GM12891 (cell line): Measurements from ENCODE around the gene VAMP2.
"Not testable (repeated sequence)": the region's sequence is repeated elsewhere in the genome, so short reads cannot be mapped to it uniquely, and the experiment has no call there.

Experiments used
- DNase-seq: peaks from one replicate; pipeline ENCODE4 v3.0.0; 2011; ENCODE audit warnings: low spot score; ENCODE audit not compliant: insufficient read length
- FAIRE-seq: peaks from 2 replicates; lab custom pipeline; 2011; peaks lifted over from hg19 to GRCh38; lab: Jason Lieb, UNC
- PAX5 ChIP-seq: IDR thresholded peaks from 2 replicates; pipeline ENCODE4 v1.6.1; 2011; ENCODE audit warnings: low read length, moderate library complexity, mild to moderate bottlenecking; ENCODE audit not compliant: insufficient read depth, severe bottlenecking
- POLR2A ChIP-seq: IDR thresholded peaks from 2 replicates; pipeline ENCODE4 v1.6.1; 2011; ENCODE audit warnings: low read depth, low read length, control low read depth
- POLR2AphosphoS5 ChIP-seq: IDR thresholded peaks from 2 replicates; pipeline ENCODE4 v1.6.1; 2011; ENCODE audit warnings: low read depth, low read length, control low read depth
- POU2F2 ChIP-seq: IDR thresholded peaks from 2 replicates; pipeline ENCODE4 v1.6.1; 2011; ENCODE audit warnings: low read depth, mild to moderate bottlenecking, control low read depth, low read length, moderate library complexity
- SPI1 ChIP-seq: IDR thresholded peaks from 2 replicates; pipeline ENCODE4 v1.6.1; 2011; ENCODE audit warnings: low read depth, low read length, control low read depth
- TAF1 ChIP-seq: IDR thresholded peaks from 2 replicates; pipeline ENCODE4 v1.6.1; 2011; ENCODE audit warnings: low read depth, low read length, control low read depth

VAMP2 gene

DNA sequence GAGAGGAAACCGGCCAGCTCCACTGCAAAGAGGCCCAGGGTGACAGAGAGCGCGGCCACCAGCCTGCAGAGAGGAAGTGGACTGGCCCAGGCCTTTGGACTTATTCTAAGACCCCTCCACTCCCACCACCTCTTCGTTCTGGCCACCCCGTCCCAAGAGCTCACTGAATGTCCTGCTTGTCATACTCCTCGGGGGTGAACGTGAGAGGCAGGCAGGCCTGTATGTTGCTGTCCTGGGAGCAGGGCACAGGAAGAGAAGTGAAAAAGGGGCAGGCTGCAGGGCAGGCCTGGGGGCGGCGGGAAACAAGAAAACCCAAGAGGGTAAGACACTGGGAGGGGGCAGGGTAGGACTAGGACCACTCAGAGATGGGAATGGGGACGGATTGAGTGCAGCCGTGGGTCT, 13.0 kb upstream of the VAMP2 start:
- TF ChIP-seq SPI1 (peak; percentile 57), TAF1 (no peak), POLR2AphosphoS5 (no peak), POU2F2 (no peak), PAX5 (no peak), POLR2A (no peak)
- DNase-seq (no peak), FAIRE-seq (no peak)

- no peak for TF ChIP-seq PAX5
- no peak for TF ChIP-seq POU2F2
- TF ChIP-seq TAF1, result no peak
- TF ChIP-seq SPI1, result no peak
- no peak for TF ChIP-seq POLR2AphosphoS5
- TF ChIP-seq POLR2A, result no peak
- DNase-seq, result no peak
- no peak for FAIRE-seq
These were observed 11.1 kb upstream of the VAMP2 start for GRCh38 chr17:8173871-8174322.

DNA sequence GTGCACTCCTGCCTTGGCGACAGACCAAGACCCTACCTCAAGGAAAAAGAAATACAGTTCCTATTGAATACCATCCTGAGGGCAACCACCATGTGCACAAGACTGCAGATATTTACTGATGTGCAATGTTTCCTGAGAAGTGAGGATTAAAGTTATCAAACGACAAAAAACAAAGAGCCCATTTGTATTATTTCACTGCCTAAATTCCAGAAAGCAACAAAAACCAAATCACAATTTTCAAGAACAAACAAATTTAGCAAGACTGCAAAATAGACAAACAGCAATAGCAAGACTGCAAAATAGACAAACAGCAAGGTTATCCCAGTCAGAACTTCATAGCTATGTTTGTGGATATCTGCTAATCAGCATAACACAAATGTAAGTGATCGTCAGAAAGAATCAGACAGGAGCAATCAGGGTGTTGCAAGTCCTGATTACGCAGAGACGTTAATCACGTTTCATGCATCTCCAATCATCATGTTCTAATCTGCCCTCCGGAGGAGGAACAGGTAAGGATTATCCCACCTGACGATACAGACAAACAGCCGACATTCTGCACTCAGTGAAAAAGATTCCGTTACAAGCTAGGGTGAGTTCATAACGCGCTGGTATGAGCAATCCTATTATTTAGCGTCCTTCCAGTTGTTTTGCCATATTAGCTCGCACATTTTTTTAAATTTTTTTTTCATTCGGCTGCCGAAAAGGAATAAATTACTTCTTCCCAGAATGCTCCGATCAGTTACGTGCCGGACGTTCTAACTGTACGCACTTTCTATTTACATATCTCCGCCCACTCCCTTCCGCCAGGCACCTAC, 10.5 kb upstream of the VAMP2 start:
- TF ChIP-seq SPI1, result peak; percentile 40; the same call in 1 of the 2 replicates
- peak; percentile 100 for TF ChIP-seq POLR2A
- TF ChIP-seq POU2F2, result peak; percentile 99
- TF ChIP-seq POLR2AphosphoS5, result peak; percentile 100
- TF ChIP-seq TAF1, result peak; percentile 92
- TF ChIP-seq PAX5, result peak; percentile 37
- peak; percentile 93 for FAIRE-seq
- DNase-seq, result no peak

DNA sequence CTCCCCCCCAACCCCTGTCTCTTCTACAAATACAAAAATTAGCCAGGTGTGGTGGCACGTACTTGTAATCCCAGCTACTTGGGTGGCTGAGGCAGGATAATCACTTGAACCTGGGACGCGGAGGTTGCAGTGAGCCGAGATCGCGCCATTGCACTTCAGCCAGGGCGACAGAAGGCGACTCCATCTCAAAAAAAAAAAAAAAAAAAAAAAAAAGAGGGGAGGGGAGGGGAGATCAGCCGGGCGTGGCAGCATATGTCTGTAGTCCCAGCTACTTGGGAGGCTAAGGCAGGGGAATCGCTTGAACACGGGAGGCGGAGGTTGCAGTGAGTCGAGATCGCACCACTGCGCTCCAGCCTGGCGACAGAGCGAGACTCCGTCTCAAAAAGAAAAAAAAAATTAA, 7.4 kb upstream of the VAMP2 start:
- not testable (repeated sequence) for FAIRE-seq, DNase-seq

DNA sequence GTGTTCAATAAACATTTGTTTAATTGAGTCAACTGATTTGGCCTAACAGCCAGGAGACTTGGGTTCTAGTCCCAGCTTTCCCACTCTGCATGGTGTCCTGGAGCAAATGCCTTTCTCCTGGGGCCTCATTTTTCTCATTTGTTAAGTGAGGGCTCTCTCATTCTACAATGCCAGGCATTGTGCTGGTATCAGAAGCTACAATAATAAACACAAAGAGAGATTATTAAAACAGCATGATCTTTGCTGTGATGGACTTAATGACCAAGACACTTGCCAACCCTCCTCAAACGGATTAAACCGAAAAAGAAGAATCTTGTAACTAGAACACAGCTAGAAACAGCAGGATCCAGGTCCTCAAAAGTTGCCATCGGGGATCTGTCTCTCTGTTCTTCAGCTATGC, 4.8 kb upstream of the VAMP2 start:
- DNase-seq (no peak), FAIRE-seq (no peak)
- TF ChIP-seq TAF1 (no peak), POLR2AphosphoS5 (no peak), POLR2A (no peak), SPI1 (no peak), POU2F2 (no peak), PAX5 (no peak)

- TF ChIP-seq POLR2AphosphoS5 (no peak), POLR2A (no peak), SPI1 (no peak), PAX5 (no peak), TAF1 (no peak), POU2F2 (no peak)
- no peak for DNase-seq
- FAIRE-seq, result no peak
These were observed 4.0 kb upstream of the VAMP2 start for GRCh38 chr17:8166731-8167130.

DNA sequence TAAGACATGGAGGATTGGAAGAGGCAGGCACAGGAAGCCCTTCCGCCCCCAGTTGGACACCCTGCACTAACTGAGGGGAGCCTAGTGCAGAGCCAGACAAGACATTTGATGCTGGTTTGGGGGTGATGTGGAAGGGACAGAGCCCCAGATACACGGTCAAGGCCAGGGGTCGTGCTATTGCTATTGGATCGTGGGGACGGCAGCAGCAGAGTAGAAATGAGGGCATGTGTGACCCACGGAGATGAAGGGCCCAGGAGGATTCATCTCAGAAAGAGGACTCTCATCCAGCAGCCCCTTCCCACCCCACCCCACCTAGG, 2.0 kb upstream of the VAMP2 start:
- DNase-seq, result no peak
- no peak for FAIRE-seq
- no peak for TF ChIP-seq SPI1
- no peak for TF ChIP-seq POLR2AphosphoS5

DNA sequence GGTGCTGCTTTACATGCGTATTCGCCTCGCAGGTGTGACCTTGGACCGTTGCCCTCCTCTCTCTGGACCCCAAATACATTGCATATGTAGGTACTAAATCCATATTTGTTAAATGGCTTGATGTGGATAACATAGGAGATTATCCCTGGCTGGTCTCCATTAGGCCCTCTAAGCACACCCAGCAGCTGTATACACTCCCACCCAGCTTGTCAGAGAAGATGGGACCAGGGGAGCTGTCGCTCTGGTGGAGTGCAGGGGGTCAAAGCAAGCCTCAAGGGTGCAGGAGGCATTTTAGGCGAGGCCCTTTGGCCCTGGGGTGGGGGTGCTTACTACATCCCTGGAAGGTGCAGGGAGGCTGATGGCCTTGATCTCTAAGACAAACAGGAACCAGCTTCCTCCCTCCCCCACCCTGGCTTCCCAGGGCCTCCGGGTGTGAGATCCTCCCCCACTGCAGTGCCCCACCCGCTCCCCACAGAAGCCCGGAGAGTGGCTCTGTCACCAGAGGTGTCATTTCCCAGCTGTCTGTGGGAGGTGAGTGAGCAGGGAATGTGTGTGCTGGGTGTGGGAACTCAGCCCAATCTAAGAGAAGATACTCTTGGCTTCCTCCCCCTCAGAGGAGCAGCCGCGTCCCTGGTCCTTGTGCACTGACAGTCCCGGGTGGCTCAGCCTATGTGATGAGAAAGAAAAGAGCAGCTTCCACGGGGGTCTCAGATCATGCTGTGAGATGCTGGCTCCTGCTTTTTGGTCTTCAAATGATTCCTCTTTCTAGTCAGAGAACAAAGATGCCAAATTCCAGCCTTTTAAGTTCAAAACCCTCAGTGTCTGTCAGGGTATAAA, 1.4 kb upstream of the VAMP2 start:
- TF ChIP-seq POLR2A (no peak), SPI1 (no peak), POU2F2 (no peak), TAF1 (no peak), POLR2AphosphoS5 (no peak), PAX5 (no peak)
- DNase-seq (no peak), FAIRE-seq (peak; percentile 41)

- TF ChIP-seq POU2F2 (no peak), TAF1 (no peak), PAX5 (no peak)
- peak; percentile 40 for FAIRE-seq
- no peak for DNase-seq
These were observed 539 bp upstream of the VAMP2 start for GRCh38 chr17:8162997-8163977.
